ENCODE measurements around the gene EXOC3L4.

- TF ChIP-seq EZH2 (IDR thresholded peaks at IDR 0.05; ENCODE audit: borderline replicate concordance, low read depth, low read length, severe bottlenecking), result no peak
- no peak for TF ChIP-seq CTCF (IDR thresholded peaks at IDR 0.05; ENCODE audit: extremely low read depth in 1 of 2, insufficient read depth in 1 of 2, low read depth in 1 of 2, low read length in 2 of 2)
Measured at GRCh38 chr14:103068351-103069073, 26.0 kb upstream of the EXOC3L4 start.
